GM18873 (cell line): ENCODE measurements around the gene INO80E.

ENCODE experiments used
- ATAC-seq: cut with Tn5 transposase; IDR thresholded peaks from one replicate; pipeline ENCODE4 v1.9.1; 2021; ENCODE audit warnings: mild to moderate bottlenecking, moderate library complexity, moderate number of reproducible peaks; ENCODE audit not compliant: unreplicated experiment, low FRiP score

INO80E gene

GRCh38 chr16:29991571-29991904 lies 4.5 kb upstream of the INO80E start:
- no peak for ATAC-seq

GRCh38 chr16:29992344-29992967 lies 3.6 kb upstream of the INO80E start:
- ATAC-seq: no peak

- no peak for ATAC-seq
These were observed 2.7 kb upstream of the INO80E start for GRCh38 chr16:29993191-29993902.

GRCh38 chr16:29993903-29994599 lies 2.0 kb upstream of the INO80E start:
- no peak for ATAC-seq

GRCh38 chr16:29994600-29995323 lies 1.3 kb upstream of the INO80E start:
- peak; percentile 24 for ATAC-seq

- peak; percentile 38 for ATAC-seq
These were observed 624 bp upstream of the INO80E start, which contains the start of gene HIRIP3 for GRCh38 chr16:29995324-29995910. HIRIP3 (minus strand) TSS chr16:29995617; CDS start chr16:29995605, 12 bp downstream.

GRCh38 chr16:29996766-29997250 lies 767 bp downstream of the INO80E start:
- ATAC-seq: no peak

GRCh38 chr16:29999605-30000004 lies 3.6 kb downstream of the INO80E start:
- ATAC-seq: no peak

GRCh38 chr16:30000735-30001631 lies 4.9 kb downstream of the INO80E start:
- ATAC-seq: no peak

- no peak for ATAC-seq
These were observed 6.7 kb downstream of the INO80E start for GRCh38 chr16:30002614-30003346.

- no peak for ATAC-seq
These were observed 7.8 kb downstream of the INO80E start for GRCh38 chr16:30003670-30004423.

- no peak for ATAC-seq
These were observed 8.4 kb downstream of the INO80E start for GRCh38 chr16:30004424-30004776.

- no peak for ATAC-seq
These were observed 8.8 kb downstream of the INO80E start for GRCh38 chr16:30004811-30005242.

- ATAC-seq: no peak
These were observed 9.5 kb downstream of the INO80E start for GRCh38 chr16:30005341-30006094.

- no peak for ATAC-seq
These were observed 10.0 kb downstream of the INO80E start for GRCh38 chr16:30006095-30006473.

- ATAC-seq: no peak
These were observed 10.8 kb downstream of the INO80E start for GRCh38 chr16:30006659-30007377.

- no peak for ATAC-seq
These were observed 11.4 kb downstream of the INO80E start for GRCh38 chr16:30007378-30007895.
